NCI-H187 treated with DMSO at 0.1 percent for 48 hours (cell line): ENCODE results near the gene ZNF669.

Experiments
- DNase-seq: peaks from one replicate; lab custom pipeline; 2025; lab: John Stamatoyannopoulos, UW

The ZNF669 gene

GRCh38 chr1:247064304-247064703 lies 39.9 kb downstream of the ZNF669 start:
- no peak for DNase-seq

- no peak for DNase-seq
These were observed 43.4 kb downstream of the ZNF669 start for GRCh38 chr1:247060771-247061170.

GRCh38 chr1:247056071-247056470 lies 48.1 kb downstream of the ZNF669 start:
- DNase-seq, result no peak

- no peak for DNase-seq
These were observed 49.2 kb downstream of the ZNF669 start for GRCh38 chr1:247054992-247055415.
